Stimulated activated CD8-positive, alpha-beta memory T cell treated with anti-CD3 and anti-CD28 coated beads, Interleukin-15, amount 100 ng/mL, for 1 hour (primary cell): Measurements from ENCODE around the gene AP3D1.

Source experiments
- DNase-seq: peaks from one replicate; pipeline ENCODE4 v3.0.0-alpha.2; 2020; ENCODE audit warnings: low read depth

Gene AP3D1

DNA sequence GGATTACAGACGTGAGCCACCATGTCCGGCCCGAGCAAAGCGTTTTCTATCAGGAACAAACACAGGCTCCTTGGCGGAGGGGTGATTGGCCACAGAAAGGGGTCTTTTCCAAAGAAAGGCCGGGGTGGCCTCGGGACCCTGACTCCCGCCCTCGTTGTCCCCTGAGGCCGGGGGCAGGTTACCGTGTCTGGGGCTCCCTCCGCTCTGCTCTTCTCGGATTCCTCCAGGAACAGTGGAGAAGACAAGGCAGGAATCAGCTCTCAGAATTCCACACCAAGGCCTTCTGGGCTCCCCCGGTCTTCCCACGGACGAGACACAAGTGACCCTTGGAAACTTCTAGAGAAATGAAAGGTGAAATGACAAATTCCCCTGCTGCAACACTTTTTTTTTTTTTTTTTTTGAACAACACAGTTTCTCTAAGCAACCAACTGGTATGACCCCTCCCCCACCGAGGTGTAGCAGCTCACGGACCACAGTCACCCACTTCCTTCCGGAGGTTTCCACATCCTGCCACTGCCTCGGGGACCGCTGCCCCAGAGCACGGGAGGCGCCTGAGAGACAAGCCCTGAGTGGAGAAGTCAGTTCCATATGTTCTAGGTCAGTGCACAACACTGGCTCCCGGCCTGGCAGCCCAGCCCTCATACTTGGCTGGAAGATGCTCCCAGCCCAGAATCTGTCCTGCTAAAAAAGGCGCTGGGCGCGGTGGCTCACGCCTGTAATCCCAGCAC, 66.2 kb downstream of the AP3D1 start:
- peak; percentile 87 for DNase-seq

DNA sequence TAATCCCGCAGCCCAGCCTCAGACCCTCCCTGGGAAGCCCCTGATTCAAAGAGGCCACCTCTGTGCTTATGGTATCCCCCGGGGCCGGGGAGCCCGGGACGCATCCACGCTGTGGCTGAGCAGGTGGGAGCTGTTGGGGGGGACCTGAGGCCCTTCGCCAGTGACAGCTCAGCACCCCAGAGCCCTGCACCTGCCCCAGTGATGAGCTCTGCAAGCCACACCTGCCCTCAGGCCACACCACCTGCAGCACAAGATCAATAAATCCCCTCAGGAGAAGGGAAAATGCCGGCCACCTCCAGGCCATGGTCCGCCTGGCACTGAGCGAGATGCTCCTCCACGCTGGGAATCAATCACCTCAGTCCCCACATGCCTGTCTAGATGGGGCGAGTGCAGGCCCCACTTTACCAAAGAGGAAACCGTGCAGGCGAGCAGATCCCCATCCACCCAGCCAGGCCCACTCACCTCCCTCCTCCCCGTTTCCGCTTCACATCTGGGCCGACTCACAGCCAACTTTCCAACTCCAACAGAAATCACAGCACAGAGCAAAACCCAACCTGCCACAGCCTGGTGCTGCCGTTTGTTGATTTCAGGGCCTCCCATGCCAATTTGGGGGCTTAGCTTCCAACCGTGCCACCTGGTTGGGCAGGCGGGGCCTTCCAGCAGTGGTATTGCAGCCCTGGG, 68.1 kb downstream of the AP3D1 start:
- peak; percentile 48 for DNase-seq

GRCh38 chr19:2081873-2082810, 69.2 kb downstream of the AP3D1 start:
- DNase-seq = no peak

DNA sequence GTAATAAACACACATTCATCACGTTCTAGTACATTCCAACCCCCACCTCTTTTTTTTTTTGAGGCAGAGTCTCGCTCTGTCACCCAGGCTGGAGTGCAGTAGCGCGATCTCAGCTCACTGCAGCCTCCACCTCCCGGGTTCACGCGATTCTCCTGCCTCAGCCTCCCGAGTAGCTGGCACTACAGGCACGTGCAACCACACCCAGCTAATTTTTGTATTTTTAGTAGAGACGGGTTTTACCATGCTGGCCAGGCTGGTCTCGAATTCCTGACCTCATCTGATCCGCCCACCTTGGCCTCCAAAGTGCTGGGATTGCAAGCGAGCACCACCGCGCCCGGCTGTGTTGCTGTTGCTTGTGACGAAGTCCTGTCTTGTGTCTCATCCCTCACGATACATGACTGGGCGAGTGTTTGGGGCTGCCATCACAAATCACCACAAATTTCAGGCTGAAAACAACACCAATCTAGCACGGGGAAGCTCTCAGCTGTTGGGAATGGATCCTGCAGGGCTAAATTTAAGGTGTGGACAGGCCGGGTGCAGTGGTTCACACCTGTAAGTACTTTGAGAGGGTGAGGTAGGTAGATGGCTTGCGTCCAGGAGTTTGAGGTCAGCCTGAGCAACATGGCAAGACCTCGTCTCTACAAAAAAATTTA, 70.9 kb downstream of the AP3D1 start:
- no peak for DNase-seq

DNA sequence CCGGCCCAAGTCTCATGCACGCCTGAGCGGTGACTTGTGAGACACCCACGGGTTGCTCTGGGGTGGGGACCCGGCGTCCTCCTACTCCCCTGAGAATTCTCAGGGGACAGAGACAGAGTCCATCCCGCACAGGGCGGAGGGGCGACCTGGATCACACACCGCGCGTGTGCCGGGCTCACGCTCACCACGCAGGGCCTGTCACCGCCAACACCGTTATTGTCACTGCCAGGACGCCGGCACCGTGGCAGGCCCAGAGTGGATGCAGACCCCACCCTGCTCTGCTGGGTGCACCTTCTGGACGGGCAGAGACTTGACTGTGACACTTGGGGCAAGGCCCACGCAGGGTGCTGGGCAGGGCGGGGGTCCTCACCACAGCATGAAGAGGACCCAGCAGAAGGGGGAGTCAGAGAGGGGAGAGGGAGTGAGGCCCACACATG, 71.5 kb downstream of the AP3D1 start:
- DNase-seq = no peak

DNA sequence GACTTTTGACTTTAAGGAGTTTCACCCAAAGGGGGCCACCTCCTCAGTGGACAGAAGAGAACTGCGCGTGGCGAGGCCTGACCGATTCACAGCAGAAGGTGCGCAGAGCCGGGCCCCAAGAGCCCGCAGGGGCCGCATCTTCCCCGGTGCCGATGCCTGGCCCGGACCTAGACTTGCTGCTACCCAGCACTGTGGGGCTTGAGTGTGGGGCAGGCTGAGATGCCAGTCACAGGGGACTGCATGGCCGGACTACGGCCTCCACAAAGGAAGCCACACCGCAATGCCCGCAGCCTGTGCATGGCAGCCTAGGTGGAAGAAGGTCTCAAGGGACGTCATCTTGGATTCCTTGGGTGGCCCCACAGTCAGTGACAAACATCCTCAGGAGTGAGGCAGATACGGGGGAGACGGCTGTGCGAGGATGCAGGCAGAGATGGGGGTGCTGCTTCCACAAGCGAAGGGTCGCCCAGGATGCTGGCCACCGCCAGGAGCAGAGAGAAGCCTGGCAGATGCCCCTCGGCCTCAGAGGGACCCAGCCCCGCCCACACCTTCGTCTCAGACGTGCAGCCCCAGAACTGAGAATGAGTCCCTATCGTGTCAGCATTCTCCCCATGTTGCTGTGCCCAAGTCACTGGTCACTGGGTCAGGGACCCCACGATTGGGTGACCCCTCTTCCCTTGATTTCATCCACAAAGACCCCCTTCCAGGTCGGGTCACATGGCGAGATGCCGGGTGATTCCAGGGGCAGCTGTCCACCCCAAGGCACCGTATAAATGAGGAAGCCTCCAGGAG, 72.1 kb downstream of the AP3D1 start:
- no peak for DNase-seq

DNA sequence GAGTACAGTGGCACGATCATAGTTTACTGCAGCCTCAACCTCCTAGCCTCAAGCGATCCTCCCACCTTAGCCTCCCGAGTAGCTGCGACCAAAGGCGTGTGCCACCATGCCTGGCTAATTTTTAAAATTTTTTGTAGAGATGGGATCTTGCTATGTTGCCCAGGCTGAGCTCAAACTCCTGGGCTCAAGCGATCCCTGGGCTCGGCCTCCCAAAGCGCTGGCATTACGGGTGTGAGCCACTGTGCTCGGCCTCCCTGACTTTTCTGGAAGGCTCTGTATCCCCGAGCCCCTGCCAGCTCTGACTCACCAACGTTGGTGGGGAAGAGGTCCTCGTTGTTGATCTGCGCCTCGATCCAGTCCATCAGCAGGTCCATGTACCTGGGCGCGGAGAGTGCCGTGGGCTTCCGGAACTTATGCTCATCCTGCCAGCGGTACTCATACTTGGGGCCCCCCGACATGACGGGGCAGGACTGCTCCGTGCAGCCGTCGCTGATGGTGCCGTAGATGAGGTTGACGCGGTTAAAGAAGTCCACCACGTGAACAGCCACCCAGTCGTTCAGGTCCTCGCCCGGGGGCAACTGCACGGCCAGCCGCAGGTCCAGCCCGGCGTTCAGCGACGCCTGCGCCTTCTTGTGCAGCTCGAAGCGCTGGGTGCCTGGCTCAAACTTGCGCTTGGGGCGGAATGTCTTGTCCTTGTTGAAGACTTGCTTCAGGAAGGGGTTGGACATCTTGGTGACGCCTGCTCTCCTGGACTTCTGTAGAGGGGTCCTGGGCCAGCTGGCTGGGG, 73.3 kb downstream of the AP3D1 start:
- no peak for DNase-seq

DNA sequence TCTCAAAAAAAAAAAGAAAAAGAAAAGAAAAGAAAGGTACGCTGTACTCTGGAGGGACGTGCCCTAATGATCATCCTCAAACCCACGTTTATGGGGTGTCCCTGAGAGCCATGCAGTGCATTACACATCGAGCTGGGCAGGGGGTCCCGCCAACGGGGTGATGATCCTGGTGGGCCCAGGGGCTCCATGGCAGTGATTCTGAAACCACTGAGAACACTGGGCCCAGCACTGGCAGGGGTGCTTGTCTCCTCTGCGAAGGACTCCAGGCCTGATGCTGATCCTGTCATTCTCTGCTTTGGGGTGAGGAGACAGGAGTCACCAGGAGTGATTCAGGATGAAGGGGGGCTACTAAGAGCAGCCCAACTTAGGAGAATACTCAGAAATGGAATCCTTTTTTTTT, 74.0 kb downstream of the AP3D1 start:
- no peak for DNase-seq

DNA sequence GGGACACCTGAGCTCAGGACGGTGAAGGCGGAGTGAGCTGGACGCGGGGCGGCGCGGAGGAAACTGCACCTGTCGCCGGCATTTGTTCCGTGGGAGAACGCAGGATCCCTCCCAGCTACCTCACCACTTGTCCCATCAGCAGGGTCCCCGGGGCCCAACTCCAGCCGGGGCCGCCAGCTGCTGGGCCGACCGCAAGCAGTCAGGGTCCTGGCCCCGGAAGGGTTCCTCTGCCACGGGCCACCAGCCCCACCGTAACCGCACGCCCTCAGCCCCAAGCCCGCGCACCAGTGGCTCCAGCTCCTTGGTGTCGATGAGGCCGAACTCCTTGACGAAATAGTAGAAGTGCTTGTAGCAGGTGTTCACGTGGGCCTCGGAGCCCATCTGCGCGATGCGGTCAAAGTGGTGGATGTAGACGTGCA, 74.8 kb downstream of the AP3D1 start:
- DNase-seq = no peak

DNA sequence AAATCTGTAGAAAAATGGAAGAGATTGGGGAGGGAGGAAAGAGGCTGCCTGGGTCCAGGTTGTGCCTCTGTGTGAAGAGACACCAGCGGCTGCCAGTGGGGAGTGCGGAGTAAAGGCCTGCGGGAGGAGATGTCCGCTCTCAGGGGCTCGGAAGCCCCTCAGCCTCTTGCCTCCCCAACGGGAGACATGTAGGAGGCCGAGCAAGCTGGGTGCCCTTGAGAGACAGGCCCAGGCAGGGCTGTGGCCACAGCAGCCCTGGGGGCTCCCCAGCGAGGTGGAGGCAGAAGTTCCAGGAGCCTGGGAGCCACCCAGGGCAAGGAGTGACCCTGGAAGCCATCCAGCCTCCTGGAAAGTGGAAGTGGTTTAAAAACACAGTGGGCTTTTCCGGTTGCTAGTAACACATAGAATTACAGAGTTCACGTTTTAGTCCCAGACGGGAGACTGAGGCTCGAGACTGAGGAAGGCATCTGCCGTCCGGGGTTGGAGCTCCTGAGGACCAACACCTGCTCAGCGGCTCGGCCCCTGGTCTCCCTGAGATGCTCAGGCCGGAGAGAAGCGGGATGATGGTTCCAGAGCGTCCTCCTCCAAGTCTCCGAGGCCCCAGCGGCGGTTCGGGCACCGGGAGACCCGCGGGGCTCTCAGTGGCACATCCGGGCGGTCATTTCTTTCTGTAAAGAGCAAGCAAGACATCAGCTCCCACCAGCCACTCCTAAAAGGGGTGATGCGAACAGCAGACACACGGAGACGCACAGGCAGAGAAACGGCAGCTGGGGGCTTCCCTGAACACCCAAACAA, 78.4 kb downstream of the AP3D1 start:
- DNase-seq = no peak

DNA sequence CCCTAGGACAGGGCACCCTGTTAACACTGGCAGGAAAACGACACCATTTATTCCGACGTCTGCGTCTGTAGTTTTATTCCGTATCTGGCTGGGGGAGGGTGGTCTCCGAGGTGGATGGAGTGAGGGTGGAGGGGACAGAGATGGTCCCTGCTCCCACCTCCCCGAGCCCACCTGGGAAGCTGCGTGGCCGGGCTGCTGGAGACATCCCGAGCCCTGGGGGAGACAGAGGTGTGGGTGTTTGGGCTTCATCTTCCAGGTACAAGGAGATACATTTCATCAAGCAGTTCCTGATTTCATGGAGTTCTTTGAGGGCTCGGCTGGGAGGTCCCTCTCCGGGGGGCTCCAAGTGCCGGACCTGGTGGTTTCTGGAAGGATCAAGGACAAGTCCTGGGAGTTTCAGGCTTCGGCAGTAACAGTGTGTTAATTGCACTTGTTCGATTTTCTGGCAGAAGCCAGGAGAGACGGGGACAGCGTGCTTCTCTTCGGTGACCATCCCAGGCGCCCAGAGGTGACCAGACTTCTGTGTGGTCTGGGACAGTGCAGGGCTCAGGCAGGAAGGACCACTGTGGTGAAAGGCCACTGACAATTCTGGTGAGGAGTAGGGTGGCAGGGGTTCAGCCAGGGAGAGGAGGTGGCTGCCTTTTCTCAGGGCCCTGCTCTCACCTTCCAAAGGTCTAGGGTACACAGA, 80.2 kb downstream of the AP3D1 start:
- DNase-seq = no peak

GRCh38 chr19:2070436-2070827, 80.9 kb downstream of the AP3D1 start:
- DNase-seq = no peak

GRCh38 chr19:2064788-2065524, 86.4 kb downstream of the AP3D1 start:
- DNase-seq = no peak

GRCh38 chr19:2064395-2064787, 87.0 kb downstream of the AP3D1 start:
- no peak for DNase-seq

GRCh38 chr19:2063824-2064223, 87.5 kb downstream of the AP3D1 start:
- no peak for DNase-seq

DNA sequence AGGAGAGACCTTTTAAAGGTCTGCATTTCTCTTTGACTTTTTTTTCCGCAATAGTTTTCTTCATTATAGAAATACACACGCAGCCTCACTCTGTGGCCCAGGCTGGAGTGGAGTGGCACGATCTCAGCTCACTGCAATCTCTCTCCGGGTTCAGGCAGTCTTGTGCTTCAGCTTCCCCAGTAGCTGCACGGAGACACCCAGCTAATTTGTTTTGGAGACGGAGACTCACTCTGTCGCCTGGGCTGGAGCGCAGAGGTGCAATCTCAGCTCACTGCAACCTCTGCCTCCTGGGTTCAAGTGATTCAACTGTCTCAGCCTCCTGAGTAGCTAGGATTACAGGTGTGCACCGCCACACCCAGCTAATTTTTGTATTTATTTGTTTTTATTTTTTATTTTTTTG, 88.6 kb downstream of the AP3D1 start:
- DNase-seq = no peak

- DNase-seq = no peak
These were observed 89.0 kb downstream of the AP3D1 start for GRCh38 chr19:2062389-2062729.
